Occipital lobe (tissue), 2 donors: ENCODE measurements around the gene ITGBL1. TPM values are rescaled to one million over a fixed set of nuclear protein-coding genes. Genes with fewer than 3 reads are reported as not detected.

Source experiments
- DNase-seq: peaks from one replicate; lab custom pipeline; 2025; lab: John Stamatoyannopoulos, UW
- total RNA-seq: library from RNA; depleted of rRNA; stranded (reverse); fragments of >200 nt; gene quantifications from one replicate; pipeline ENCODE4 v1.2.3, GENCODE V29; 2014

ITGBL1 gene
- total RNA-seq, 1 donor from 2014 or later: 1.1 TPM

- DNase-seq: no peak
Measured at GRCh38 chr13:101565317-101565716, 112.8 kb downstream of the ITGBL1 start.

GRCh38 chr13:101567841-101568240 is 115.4 kb downstream of the ITGBL1 start:
- no peak for DNase-seq

GRCh38 chr13:101569807-101570206 is 117.3 kb downstream of the ITGBL1 start:
- no peak for DNase-seq

- no peak for DNase-seq
Measured at GRCh38 chr13:101570410-101570809, 117.9 kb downstream of the ITGBL1 start.

- no peak for DNase-seq
Measured at GRCh38 chr13:101572456-101572855, 120.0 kb downstream of the ITGBL1 start.

GRCh38 chr13:101575581-101575980 is 123.1 kb downstream of the ITGBL1 start:
- DNase-seq: no peak

GRCh38 chr13:101576455-101576854 is 124.0 kb downstream of the ITGBL1 start:
- no peak for DNase-seq

- DNase-seq: no peak
Measured at GRCh38 chr13:101576977-101577376, 124.5 kb downstream of the ITGBL1 start.

GRCh38 chr13:101579281-101579802 is 126.9 kb downstream of the ITGBL1 start:
- DNase-seq: no peak

- DNase-seq: no peak
Measured at GRCh38 chr13:101584331-101584730, 131.9 kb downstream of the ITGBL1 start.

- no peak for DNase-seq
Measured at GRCh38 chr13:101590479-101590878, 138.0 kb downstream of the ITGBL1 start.

GRCh38 chr13:101594936-101595335 is 142.5 kb downstream of the ITGBL1 start:
- no peak for DNase-seq

- no peak for DNase-seq
Measured at GRCh38 chr13:101596803-101597202, 144.3 kb downstream of the ITGBL1 start.

- no peak for DNase-seq
Measured at GRCh38 chr13:101611491-101612475, 159.3 kb downstream of the ITGBL1 start.

- DNase-seq: no peak
Measured at GRCh38 chr13:101612735-101613134, 160.3 kb downstream of the ITGBL1 start.

GRCh38 chr13:101614491-101614890 is 162.0 kb downstream of the ITGBL1 start:
- no peak for DNase-seq

GRCh38 chr13:101618440-101619187 is 166.1 kb downstream of the ITGBL1 start:
- DNase-seq: no peak

GRCh38 chr13:101621099-101621498 is 168.6 kb downstream of the ITGBL1 start:
- DNase-seq: no peak

GRCh38 chr13:101623470-101624209 is 171.2 kb downstream of the ITGBL1 start:
- DNase-seq: no peak

- DNase-seq: no peak
Measured at GRCh38 chr13:101624210-101624922, 171.9 kb downstream of the ITGBL1 start.

GRCh38 chr13:101624981-101625380 is 172.5 kb downstream of the ITGBL1 start:
- DNase-seq: no peak
